HG03469 (cell line): ENCODE measurements around the gene PAK6.

Source experiments
- ATAC-seq: cut with Tn5 transposase; IDR thresholded peaks from one replicate; pipeline ENCODE4 v1.9.1; 2021; ENCODE audit warnings: mild to moderate bottlenecking, moderate library complexity, moderate number of reproducible peaks; ENCODE audit not compliant: unreplicated experiment

Gene PAK6

GRCh38 chr15:40290545-40290917 is 51.7 kb downstream of the PAK6 start:
- no peak for ATAC-seq

- ATAC-seq = no peak
These were observed 52.2 kb downstream of the PAK6 start for GRCh38 chr15:40290918-40291574.

DNA sequence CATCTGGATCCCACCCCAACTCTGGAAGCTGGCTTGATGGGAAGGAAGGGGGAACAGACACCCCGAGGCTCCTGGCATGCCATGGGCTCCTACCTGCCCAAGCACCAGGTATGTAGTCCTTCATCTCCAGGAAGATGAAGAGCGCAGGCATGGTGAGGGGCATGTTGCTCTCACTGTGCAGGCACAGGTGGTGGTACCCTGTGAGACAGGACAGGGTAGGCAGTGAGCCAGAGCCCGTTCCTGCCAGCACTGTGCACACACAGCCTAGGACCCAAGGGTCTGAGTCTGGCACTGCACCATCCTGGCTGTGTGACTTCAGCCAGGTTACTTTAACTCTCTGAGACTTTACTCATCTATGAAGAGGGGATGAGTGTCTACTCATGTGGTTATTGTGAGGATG is 53.4 kb downstream of the PAK6 start:
- no peak for ATAC-seq

- ATAC-seq = no peak
These were observed 54.1 kb downstream of the PAK6 start for GRCh38 chr15:40293006-40293405.

DNA sequence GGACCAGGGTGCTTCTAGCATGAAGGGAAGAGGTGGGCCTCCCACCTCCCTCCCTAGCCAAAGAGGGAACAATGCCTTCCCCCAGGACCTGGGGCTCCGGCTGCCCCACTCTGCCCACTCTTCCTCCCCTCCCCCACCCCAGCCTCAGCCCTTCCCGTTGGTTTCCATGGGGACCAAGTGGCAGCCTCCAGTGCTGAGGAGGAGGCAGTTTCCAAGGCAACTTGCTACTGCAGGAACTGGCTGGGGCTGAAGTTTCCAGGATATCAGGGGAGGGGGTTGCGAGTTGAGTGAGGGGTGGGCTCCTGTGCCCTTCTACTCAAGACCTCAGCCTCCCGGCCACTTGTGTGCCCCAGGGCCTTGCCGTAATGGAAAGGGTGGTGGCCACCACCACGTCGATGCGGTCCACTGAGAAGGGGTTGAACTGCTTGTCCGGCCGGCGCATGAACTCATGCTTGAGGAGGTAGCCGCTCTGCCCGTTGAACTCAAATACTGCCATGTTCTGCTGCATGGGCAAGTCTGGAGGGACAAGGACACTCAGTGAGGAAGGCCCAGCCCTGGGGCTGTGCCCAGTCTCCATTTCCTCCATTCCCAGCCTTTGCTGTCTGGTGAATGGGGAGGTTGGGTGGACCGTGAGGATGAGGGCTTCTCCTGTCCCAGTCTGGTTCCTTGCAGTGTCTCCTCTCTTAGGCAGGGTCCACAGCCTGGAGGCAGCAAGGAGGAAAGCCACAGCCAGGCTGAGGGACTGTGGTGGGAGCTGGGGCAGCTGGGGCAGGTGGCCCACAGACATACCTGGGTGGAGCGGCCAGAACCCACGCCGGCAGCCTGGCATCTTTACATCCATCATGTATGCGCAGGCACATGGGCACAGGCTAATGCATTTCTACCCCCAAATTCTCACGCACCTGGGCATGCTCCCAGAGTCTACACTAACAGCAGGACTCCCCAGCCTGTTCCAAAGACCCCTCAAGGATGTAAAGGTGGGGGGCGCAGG is 55.3 kb downstream of the PAK6 start:
- ATAC-seq = no peak

- no peak for ATAC-seq
These were observed 56.4 kb downstream of the PAK6 start for GRCh38 chr15:40295297-40295696.

DNA sequence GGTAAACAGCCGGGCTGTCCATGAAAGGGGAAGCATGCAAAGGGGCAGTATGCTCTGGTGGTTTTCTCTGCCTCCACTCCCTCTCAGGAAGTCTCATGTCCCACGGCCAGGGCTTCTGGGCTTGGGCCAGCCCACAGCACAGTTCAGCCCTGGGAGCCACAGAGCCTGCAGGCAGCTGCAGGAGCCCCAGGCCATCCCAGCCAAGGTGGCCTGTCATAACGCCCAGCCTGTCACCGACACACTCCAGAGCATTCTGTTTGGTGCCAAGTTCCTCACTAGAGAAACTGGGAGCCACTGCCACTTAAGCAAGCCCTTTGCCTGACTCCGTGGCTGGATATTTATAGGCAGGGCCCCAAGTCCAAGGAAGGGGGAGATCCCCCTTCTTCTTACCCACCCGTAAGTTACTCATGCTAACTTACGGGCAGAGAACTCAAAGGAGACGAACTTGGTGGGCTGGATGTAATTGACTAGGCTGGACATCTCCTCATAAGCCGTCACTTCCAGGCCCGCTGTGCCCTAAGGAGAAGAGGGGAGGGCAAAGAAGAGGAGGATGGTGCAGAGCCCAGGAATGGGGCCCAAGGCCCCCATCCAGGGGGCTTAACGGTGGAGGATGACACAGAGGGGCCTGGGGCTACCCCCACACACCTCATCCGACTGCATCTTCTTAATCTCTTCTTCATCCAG is 57.2 kb downstream of the PAK6 start:
- no peak for ATAC-seq

DNA sequence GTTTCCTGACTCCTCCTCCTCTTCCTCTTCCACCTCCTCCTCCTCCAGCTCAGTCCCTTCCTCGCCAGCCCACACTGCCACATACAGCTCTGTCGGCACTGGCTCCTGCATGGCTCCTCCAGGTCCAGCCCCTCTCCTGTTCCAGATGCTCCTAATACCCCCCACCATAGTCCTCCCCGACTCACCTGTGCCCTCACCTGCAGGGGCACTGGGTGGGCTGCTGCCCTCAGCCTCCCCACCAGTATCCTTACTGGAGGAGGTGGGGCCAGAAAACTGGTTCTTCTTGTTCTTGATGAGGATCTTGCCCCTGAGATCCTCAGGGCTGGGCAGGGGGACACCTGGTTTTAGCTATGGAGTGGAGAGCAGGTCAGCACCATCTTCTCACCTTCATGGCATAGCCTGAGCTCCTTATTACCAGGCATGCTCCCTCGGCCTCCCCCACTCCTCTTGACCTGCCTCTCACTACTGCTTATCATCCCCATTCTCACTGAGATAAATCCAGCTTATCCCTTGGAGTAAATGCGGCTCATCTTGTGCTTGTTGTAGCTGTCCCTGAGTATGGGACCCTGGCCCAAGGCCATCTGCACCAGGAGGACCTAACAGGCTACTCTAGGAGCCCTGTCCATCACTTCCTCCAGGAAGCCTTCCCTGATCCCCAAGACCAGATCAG is 57.8 kb downstream of the PAK6 start:
- ATAC-seq = no peak

- no peak for ATAC-seq
These were observed 58.5 kb downstream of the PAK6 start for GRCh38 chr15:40297356-40297755.

DNA sequence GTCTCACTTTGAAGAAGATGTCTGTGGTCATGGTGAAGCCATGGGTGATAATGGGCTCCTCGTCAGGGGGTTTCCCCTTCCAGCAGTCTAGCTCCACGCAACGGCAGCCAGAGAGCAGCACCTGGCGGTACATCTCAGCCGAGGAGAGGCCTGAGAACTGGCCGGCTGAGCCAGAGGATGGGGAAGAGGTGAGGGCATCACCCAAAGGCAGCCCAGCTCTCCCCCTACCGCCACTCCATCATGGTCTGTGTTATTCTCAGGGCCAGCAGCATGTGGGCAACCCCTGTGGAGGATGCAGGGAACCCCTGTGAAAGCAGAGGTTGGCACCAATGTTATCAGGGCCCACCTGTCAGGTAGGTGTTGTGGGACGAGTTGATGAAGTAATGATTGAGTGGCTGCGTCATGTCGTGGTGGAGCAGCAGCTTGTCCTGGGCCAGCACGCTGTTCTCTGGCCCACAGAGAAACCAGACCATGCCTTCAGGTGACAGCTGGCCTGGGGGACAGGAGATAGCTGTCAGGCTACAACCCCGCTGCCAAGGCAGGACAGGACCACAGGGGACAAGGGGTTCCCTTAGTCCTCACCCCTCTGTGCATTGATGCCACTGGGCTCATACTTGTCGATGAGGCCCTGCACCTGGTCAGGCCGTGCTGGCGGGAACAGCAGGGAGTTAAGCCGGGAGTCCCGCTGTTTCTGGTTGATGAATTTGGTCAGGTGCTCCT is 59.5 kb downstream of the PAK6 start:
- no peak for ATAC-seq

DNA sequence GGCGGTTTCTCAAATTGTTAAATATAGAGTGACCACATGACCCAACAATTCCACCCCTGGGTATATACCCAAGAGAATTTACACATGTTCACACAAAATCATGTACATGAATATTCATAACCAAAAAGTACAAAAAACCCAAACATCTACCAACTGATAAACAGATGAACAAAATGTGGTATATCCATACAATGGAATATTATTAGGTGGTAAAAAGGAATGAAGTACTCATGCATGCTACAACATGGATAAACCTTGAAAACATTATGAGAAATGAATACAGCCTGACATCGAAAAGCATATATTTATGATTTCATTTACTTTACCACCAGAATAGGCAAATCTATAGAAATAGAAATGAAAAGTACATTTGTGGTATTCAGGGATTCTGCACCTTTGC is 61.5 kb downstream of the PAK6 start:
- ATAC-seq = no peak

DNA sequence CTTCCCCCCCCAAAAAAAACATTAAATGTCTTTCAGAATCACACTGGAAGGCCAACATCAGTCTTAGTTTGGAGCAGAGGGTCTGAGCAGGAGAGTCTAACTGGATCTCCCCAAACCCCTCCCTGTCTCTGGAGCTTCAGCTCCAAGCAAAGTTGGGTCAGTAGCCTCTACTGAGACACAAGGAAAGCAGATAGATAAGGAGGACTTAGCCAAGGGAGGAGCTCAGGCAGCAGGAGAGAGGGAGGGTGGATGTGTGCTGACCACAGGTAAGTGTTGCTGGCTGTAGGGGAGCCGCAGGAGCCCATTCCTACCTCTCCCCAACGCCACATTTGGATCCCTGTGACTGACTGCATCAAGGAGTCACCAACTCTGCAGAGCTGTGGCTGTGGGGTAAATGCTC is 61.9 kb downstream of the PAK6 start:
- ATAC-seq = no peak

DNA sequence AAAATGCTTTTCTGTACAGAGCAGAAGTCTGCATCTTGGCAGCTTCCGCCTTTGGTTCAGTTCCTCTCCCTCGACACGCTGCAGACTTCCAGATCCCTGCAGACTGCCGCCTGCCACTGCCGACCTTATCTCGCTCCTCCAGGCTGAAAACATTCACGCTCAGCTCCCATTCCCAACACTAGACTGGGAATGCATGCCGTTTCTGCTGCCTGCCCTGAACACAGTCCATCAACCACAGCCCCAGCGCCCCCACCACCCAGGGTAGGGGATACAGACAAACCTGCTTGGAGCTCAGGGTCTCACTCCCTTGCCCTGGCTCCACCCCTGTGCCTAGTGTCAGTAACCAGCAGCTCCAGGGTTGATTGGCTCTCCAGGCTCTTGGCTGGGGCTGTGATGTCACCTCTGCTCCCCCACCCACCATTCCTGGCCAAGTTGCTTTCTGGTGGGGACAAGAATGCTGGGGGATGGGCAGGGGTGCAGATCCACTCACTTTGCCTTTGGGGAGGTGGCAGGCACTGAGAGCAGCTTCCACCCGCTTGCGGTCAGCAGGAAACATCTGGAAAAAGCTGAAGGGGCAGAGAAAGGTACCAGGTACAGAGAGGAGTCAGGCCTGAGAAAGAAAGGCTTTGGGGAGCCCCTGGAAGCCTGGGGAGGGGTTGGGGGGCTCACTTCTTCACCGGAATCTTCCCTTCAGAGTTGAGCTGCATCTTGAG is 62.8 kb downstream of the PAK6 start:
- ATAC-seq = no peak

DNA sequence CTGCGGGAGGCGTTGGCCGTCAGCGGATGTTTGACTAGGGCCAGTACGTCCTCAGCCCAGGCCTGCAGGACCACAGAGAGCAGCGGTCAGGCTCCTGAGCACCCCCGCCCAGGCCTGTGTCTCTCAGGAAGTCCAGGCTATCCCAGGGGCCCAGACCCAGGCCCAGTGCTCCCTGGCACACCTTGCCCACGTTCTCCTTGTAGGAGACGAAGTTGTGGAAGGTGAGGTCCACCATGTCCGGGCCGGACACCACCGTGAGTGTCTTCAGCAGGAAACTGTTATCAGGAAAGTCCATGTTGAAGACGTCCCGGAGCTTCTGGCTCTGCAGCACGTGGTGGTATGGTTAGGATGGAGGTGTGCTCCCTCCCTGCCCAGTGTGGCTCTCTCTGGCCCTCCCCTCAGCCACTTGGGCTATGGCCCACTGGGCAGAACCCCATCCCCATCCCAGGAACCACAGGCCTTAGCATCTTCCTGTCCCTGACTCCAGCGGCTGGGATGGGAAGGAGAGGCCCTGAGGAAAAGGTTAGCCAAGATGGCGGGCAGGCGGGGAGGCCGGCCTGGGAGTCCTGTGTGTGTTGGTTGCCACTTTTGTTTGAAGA is 63.5 kb downstream of the PAK6 start:
- ATAC-seq = no peak

GRCh38 chr15:40302981-40303380 is 64.1 kb downstream of the PAK6 start:
- ATAC-seq = no peak

- ATAC-seq = no peak
These were observed 64.7 kb downstream of the PAK6 start for GRCh38 chr15:40303576-40303975.

DNA sequence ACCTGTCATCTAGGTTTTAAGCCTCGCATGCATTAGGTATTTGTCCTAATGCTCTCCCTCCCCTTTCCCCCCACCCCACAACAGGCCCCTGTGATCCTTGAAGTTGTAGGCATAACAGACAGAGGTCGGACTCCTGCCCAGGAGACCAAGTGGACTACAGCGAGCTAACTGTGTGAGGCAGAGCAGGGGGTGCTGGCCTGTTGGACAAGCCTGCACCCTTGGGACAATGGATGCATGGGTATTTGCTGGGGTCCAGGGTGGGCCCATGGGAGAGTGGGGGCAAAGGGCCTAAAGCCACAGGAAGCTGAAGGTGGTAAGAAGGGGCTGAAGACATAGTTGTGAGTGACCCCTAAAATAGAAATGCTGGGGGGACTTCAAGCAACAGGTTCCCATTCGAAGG is 66.4 kb downstream of the PAK6 start:
- ATAC-seq = no peak

GRCh38 chr15:40306371-40306770 is 67.5 kb downstream of the PAK6 start:
- ATAC-seq = no peak

- ATAC-seq = no peak
These were observed 68.0 kb downstream of the PAK6 start for GRCh38 chr15:40306908-40307307.
